DMS79 (cell line): Measurements from ENCODE around the gene GRN.
"Not testable (repeated sequence)": the region's sequence is repeated elsewhere in the genome, so short reads cannot be mapped to it uniquely, and the experiment has no call there.

ENCODE experiments used
- DNase-seq: peaks from one replicate; lab custom pipeline; 2025; lab: John Stamatoyannopoulos, UW

Gene GRN

GRCh38 chr17:44346064-44346844 is 1.2 kb downstream of the GRN start:
- DNase-seq: no peak

- DNase-seq: not testable (repeated sequence)
These were observed 2.3 kb downstream of the GRN start for GRCh38 chr17:44347206-44348055.

GRCh38 chr17:44348234-44348987 is 3.3 kb downstream of the GRN start:
- no peak for DNase-seq

- no peak for DNase-seq
These were observed 3.9 kb downstream of the GRN start for GRCh38 chr17:44348988-44349364.

- DNase-seq: no peak
These were observed 4.5 kb downstream of the GRN start for GRCh38 chr17:44349553-44350070.

- DNase-seq: no peak
These were observed 5.7 kb downstream of the GRN start for GRCh38 chr17:44350733-44351226.

- DNase-seq: no peak
These were observed 6.4 kb downstream of the GRN start for GRCh38 chr17:44351464-44351863.

- no peak for DNase-seq
These were observed 7.1 kb downstream of the GRN start for GRCh38 chr17:44351961-44352827.

- no peak for DNase-seq
These were observed 7.9 kb downstream of the GRN start for GRCh38 chr17:44352828-44353671.

- DNase-seq: no peak
These were observed 8.7 kb downstream of the GRN start for GRCh38 chr17:44353672-44354331.

- no peak for DNase-seq
These were observed 9.8 kb downstream of the GRN start for GRCh38 chr17:44354582-44355561.

GRCh38 chr17:44355642-44356099 is 10.6 kb downstream of the GRN start:
- no peak for DNase-seq

- no peak for DNase-seq
These were observed 11.1 kb downstream of the GRN start for GRCh38 chr17:44356241-44356640.

GRCh38 chr17:44358066-44358465 is 13.0 kb downstream of the GRN start:
- DNase-seq: no peak

GRCh38 chr17:44359006-44359405 is 13.9 kb downstream of the GRN start:
- no peak for DNase-seq

GRCh38 chr17:44359458-44360143 is 14.5 kb downstream of the GRN start:
- DNase-seq: no peak

GRCh38 chr17:44360144-44360533 is 15.0 kb downstream of the GRN start:
- DNase-seq: no peak

- DNase-seq: no peak
These were observed 15.7 kb downstream of the GRN start for GRCh38 chr17:44360826-44361225.
